Thyroid gland (tissue), 4 donors: ENCODE results near the gene MT1F.
"Not testable (repeated sequence)": the region's sequence is repeated elsewhere in the genome, so short reads cannot be mapped to it uniquely, and the experiment has no call there.

Experiments used
- POLR2A ChIP-seq, 2 donors: fragments of 450-650 bp; IDR thresholded peaks; one replicate each; pipeline ENCODE4 v1.6.1; 2017; ENCODE audit warnings: antibody characterized with exemption in 2 of 2, mild to moderate bottlenecking in 2 of 2, moderate library complexity in 1 of 2
- TF ChIP-seq, protein P1 (sequence below), 6 experiments: fragments of 200-600 bp in 3 of 6; fragments of 450-650 bp in 3 of 6; sonication (generic) in 3 of 6; IDR thresholded peaks; one replicate each; pipeline ENCODE4 v1.5.1; 2016 to 2019; ENCODE audit warnings: antibody characterized with exemption in 6 of 6, mild to moderate bottlenecking in 2 of 6, inconsistent platforms in 1 of 6, moderate library complexity in 1 of 6

DNA sequence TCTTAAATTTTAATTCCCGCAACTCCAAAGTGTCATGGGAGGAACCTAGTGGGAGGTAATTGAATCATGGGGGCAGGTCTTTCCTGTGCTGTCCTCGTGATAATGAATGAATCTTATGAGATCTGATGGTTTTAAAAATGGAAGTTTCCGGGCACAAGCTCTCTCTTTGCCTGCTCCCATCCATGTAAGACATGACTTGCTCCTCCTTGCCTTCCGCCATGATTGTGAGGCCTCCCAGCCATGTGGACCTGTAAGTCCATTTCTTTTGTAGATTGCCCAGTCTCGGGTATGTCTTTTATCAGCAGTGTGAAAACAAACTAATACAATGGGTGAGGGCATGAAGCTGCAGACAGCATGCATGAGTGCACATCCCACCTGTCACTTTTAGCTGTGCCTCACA is 34.6 kb upstream of the MT1F start:
- TF ChIP-seq POLR2A (IDR thresholded peaks at IDR 0.05), result not testable (repeated sequence)
- TF ChIP-seq, protein P1, sequence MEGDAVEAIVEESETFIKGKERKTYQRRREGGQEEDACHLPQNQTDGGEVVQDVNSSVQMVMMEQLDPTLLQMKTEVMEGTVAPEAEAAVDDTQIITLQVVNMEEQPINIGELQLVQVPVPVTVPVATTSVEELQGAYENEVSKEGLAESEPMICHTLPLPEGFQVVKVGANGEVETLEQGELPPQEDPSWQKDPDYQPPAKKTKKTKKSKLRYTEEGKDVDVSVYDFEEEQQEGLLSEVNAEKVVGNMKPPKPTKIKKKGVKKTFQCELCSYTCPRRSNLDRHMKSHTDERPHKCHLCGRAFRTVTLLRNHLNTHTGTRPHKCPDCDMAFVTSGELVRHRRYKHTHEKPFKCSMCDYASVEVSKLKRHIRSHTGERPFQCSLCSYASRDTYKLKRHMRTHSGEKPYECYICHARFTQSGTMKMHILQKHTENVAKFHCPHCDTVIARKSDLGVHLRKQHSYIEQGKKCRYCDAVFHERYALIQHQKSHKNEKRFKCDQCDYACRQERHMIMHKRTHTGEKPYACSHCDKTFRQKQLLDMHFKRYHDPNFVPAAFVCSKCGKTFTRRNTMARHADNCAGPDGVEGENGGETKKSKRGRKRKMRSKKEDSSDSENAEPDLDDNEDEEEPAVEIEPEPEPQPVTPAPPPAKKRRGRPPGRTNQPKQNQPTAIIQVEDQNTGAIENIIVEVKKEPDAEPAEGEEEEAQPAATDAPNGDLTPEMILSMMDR (IDR thresholded peaks at IDR 0.05), result not testable (repeated sequence)
